Measurements from ENCODE around the gene CDK5RAP3.
"Not testable (repeated sequence)": the region's sequence is repeated elsewhere in the genome, so short reads cannot be mapped to it uniquely, and the experiment has no call there.

The CDK5RAP3 gene

GRCh38 chr17:47970725-47971499, at the start of gene CDK5RAP3:
Gene CDK5RAP3 (plus strand): TSS chr17:47971113. CDS start chr17:47971147, 34 bp downstream.
- DNase-seq (ENCODE audit: low read depth) = peak; percentile 99

- DNase-seq (ENCODE audit: low read depth) = no peak
Observed at GRCh38 chr17:47924785-47925677, 45.9 kb upstream of the CDK5RAP3 start.

- no peak for DNase-seq (ENCODE audit: low read depth)
Observed at GRCh38 chr17:47925678-47925988, 45.3 kb upstream of the CDK5RAP3 start.

DNA sequence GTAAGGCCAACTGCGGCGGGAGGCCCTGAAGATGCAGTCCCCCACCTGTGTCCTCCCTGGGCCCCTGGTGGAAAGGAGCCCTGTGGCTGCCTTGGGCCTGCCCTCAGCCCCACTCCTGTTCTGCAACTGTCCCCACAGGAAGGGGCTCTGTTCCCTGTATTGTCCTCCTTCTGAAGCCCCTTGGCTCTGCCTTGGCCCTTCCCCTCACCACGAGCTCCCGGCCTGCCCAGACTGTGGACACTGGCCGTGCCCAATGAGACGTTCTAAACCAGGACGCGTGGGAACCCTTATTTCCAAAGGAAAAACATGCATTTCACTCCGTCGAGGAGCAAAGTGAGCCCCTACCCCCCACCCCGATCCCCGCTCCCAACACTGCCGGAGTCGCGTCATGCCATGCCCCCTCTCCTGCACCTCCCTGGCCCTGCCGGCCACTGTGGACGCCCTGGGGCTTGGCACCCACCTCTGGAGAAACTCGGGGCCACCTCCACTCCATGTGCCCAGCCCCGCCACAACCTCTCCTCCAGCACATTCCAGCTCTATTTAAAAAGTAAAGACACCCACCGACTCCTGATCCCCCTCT, 43.0 kb upstream of the CDK5RAP3 start:
- DNase-seq (ENCODE audit: low read depth) = no peak

DNA sequence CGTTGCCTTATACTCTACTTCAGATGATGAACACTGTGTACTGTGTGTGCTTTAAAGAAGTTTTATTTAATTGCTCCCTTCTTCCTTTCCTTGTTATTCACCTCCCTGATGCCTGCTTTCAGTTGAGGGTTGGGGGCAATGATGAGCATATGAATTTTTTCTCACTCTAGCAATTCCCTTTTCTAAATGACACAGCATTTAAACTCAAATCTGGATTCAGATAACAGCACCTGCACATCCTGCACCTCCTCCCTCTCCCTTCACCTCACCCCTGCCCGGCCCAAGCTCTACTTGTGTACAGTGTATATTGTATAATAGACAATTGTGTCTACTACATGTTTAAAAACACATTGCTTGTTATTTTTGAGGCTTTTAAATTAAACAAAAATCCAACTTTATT, 42.5 kb upstream of the CDK5RAP3 start:
- no peak for DNase-seq (ENCODE audit: low read depth)

GRCh38 chr17:47929218-47930000, 41.5 kb upstream of the CDK5RAP3 start:
- no peak for DNase-seq (ENCODE audit: low read depth)

GRCh38 chr17:47931848-47932247, 39.1 kb upstream of the CDK5RAP3 start:
- no peak for DNase-seq (ENCODE audit: low read depth)

DNA sequence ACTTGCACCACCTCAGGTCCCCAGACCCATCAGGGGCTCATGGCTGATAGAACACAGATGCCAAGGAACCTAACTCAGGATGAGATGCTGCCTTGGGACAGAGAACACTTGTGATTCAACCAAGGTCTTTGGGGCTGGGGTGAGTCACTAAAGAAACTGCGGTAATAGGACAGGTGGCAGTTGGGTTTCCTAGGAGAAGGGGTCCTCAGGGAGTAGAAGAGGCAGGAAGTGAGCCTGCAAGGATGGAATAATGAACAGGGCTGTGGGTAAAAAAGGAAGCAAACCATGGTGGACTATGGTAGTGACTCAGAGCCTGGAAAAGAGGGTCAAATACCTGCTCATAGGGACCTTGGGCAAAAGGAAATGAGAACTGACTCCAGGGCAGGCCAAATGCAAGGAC, 36.1 kb upstream of the CDK5RAP3 start:
- DNase-seq (ENCODE audit: low read depth) = no peak

GRCh38 chr17:47935468-47935867, 35.4 kb upstream of the CDK5RAP3 start:
- not testable (repeated sequence) for DNase-seq (ENCODE audit: low read depth)

GRCh38 chr17:47935961-47936360, 35.0 kb upstream of the CDK5RAP3 start:
- DNase-seq (ENCODE audit: low read depth) = no peak

DNA sequence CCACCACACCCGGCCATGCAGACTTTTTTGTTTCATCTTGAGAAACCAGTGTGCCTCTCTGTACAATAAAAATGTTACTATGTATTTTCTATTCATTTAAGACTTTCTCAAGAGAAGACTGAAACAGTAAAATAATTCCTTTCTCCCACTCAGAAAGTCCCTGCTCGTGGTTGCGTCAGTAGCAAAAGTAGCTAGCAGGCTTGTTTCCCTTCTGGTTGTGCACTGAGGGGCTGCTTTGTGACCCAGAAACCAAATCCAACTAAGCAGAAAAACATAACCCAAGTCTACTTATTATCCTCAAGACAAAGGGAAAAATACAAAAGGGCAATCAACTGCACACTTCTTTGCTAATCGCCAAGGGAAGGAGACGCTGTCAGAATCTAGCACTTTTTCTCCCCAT, 33.0 kb upstream of the CDK5RAP3 start:
- no peak for DNase-seq (ENCODE audit: low read depth)

GRCh38 chr17:47941246-47942095, 29.4 kb upstream of the CDK5RAP3 start, which contains the start of gene PNPO:
Gene PNPO (plus strand): TSS chr17:47941571. CDS start chr17:47941676, 105 bp downstream.
- DNase-seq (ENCODE audit: low read depth) = peak; percentile 89

GRCh38 chr17:47942096-47942510, 28.8 kb upstream of the CDK5RAP3 start:
- no peak for DNase-seq (ENCODE audit: low read depth)

GRCh38 chr17:47942568-47942967, 28.3 kb upstream of the CDK5RAP3 start:
- DNase-seq (ENCODE audit: low read depth) = no peak

DNA sequence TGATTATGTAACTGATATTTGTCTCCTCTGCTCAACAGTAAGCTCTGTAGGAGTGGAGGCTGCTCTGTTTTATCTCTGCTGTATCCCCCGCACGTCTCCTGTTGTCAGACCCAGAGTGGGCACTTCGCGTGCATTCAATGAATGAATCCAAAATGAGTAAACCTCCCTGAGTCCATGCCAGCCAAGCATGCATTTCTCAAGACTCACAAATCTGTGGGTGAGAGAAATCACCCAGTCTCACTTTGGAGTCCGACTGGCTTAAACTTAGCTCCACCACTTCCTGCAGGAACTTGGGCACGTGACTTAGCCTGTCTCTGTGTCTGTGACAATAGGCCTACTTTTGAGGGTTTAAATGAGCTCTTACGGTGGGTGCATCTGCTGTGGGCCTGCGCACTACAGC, 25.8 kb upstream of the CDK5RAP3 start:
- DNase-seq (ENCODE audit: low read depth) = no peak

GRCh38 chr17:47945529-47946508, 25.1 kb upstream of the CDK5RAP3 start:
- no peak for DNase-seq (ENCODE audit: low read depth)

DNA sequence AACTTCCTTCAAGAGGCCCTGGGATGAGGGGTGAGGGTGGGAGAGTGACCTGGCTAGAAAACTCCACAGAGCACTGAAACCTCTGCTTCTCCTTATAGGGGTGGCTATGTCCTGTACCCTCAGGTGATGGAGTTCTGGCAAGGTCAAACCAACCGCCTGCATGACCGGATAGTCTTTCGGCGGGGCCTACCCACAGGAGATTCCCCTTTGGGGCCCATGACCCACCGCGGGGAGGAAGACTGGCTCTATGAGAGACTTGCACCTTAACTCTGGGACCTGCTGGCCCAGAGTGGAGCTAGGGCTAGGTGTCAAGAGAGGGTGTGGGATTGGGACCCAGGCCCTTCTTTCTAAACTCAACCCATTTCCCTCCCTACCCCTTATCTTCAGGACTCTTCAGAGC, 24.4 kb upstream of the CDK5RAP3 start:
- DNase-seq (ENCODE audit: low read depth) = no peak

DNA sequence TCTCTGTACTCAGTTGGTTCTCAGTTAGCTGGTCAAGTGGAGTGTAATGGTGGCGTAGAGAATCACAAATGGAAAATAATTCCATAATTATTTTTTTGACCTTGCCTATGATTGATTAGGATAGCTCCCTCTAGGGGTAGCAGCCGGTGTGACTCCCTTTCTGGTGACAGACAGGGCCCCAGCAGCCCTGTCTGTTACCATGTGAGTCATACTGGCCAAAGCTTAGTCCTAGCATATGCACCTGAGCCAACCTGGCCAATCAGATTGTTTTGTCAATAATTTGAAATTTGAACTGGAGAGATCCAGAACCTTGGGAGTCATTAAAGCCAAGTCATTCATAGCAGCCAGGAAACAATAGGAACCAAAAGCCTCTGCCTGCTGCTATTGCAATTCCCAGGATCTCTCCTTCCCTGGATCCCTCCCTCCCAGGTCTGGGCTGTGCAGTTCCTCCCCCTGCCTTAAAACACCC, 23.9 kb upstream of the CDK5RAP3 start:
- peak; percentile 65 for DNase-seq (ENCODE audit: low read depth)

DNA sequence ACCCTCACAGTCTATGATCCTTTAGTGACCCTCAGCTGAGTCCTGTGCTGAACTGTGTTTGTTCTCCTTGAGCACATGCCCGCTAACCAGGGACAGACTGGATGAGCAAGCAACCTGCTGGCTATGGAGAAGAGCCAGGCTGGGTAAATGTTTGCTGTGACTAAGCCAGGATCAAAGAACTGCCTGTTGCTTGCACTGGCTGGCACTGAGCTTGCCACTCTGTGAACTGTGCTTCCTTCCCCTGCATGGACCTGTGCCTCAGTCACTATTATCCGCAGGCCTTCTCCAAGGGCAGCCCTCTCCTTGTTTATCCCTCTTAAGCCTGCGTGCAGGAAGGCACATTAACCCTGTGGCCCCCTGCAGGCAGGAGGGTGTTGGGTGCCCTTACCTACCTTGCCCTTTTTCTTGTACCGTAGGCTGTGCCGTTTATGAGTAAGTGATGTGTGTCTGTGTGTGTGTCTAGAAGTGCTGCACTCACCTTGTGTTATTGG, 22.2 kb upstream of the CDK5RAP3 start:
- DNase-seq (ENCODE audit: low read depth) = no peak
